ENCODE results near the gene KCNH6.

DNA sequence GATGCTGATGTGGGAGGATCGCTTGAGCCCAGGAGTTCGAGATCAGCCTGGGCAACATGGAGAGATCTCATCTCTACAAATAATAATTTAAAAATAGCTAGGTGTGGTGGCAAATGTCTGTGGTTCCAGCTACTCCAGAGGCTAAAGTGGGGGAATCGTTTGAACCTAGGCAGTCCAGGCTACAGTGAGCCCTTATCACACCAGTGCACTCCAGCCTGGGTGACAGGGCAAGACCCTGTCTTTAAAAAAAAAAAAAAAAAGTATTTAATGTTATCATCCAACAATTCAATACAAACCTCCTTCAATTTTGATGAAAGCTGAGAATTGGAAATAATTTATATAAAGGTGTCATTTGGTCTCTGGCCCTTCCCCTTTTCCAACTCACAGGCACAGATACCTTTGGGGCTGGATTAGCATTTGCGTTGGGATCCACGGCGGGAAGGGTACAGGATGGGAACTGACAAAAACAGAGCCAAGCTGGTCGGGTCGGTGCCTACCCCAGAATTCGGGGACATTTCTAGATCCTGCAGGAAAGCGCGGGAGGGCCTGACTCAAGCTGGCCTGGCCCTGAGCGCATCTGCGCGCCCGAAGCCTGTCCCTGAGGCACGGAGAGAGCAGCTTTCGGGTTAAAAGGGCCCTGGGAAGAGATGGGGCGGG lies 26.3 kb downstream of the KCNH6 start:
- TF ChIP-seq, protein P1, sequence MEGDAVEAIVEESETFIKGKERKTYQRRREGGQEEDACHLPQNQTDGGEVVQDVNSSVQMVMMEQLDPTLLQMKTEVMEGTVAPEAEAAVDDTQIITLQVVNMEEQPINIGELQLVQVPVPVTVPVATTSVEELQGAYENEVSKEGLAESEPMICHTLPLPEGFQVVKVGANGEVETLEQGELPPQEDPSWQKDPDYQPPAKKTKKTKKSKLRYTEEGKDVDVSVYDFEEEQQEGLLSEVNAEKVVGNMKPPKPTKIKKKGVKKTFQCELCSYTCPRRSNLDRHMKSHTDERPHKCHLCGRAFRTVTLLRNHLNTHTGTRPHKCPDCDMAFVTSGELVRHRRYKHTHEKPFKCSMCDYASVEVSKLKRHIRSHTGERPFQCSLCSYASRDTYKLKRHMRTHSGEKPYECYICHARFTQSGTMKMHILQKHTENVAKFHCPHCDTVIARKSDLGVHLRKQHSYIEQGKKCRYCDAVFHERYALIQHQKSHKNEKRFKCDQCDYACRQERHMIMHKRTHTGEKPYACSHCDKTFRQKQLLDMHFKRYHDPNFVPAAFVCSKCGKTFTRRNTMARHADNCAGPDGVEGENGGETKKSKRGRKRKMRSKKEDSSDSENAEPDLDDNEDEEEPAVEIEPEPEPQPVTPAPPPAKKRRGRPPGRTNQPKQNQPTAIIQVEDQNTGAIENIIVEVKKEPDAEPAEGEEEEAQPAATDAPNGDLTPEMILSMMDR (conservative IDR thresholded peaks at IDR 0.05; ENCODE audit: low read length): no peak
- TF ChIP-seq EZH2phosphoT487 (IDR thresholded peaks at IDR 0.05; ENCODE audit: borderline replicate concordance): no peak

Data from Loucy (cell line).